Kidney epithelial cell (primary cell): ENCODE measurements around the gene SLC44A2. TPM values are rescaled to one million over a fixed set of nuclear protein-coding genes. Genes with fewer than 3 reads are reported as not detected.

Source experiments
- DNase-seq: peaks from one replicate; pipeline ENCODE4 v3.0.0-alpha.2; 2010; ENCODE audit warnings: low read depth
- H3K27me3 ChIP-seq: 2 replicates; pipeline ENCODE4 v1.6.0; 2011; ENCODE audit warnings: low read length; ENCODE audit not compliant: control insufficient read depth, insufficient read depth
- H3K36me3 ChIP-seq: 2 replicates; pipeline ENCODE4 v1.5.1; 2011; ENCODE audit warnings: low read length; ENCODE audit not compliant: control insufficient read depth, insufficient read depth
- H3K4me3 ChIP-seq: 2 replicates; pipeline ENCODE4 v1.5.1; 2011; ENCODE audit warnings: low read depth, mild to moderate bottlenecking, control low read depth, low read length
- CTCF ChIP-seq: IDR thresholded peaks from 2 replicates; pipeline ENCODE4 v1.5.1; 2011; ENCODE audit warnings: mild to moderate bottlenecking, moderate library complexity, low read length, control low read depth, inconsistent platforms; ENCODE audit not compliant: insufficient read depth, poor library complexity, severe bottlenecking
- total RNA-seq: library from RNA; depleted of rRNA; stranded (reverse); fragments of >200 nt; gene quantifications from 2 replicates; pipeline ENCODE4 v1.2.3, GENCODE V29; 2015

SLC44A2 gene
- total RNA-seq, 1 donor from 2014 or later, result 88.5 TPM

GRCh38 chr19:10685210-10685609, 59.9 kb downstream of the SLC44A2 start:
- Histone ChIP-seq H3K4me3 (no peak overlapping the region), H3K36me3 (peaks cover 23% of the 10 kb centered on the region), H3K27me3 (no peaks in the 10 kb centered on the region)
- no peak for DNase-seq
- no peak for TF ChIP-seq CTCF

- no peak for TF ChIP-seq CTCF
- H3K27me3 ChIP-seq, result no peaks in the 10 kb centered on the region
- no peak for DNase-seq
- H3K36me3 ChIP-seq, result peaks cover 21% of the 10 kb centered on the region
- no peak overlapping the region for H3K4me3 ChIP-seq
These were observed 60.8 kb downstream of the SLC44A2 start for GRCh38 chr19:10686193-10686592.

GRCh38 chr19:10686661-10687517, 61.5 kb downstream of the SLC44A2 start:
- Histone ChIP-seq H3K4me3 (no peak overlapping the region), H3K27me3 (no peaks in the 10 kb centered on the region), H3K36me3 (peaks cover 19% of the 10 kb centered on the region)
- no peak for DNase-seq
- TF ChIP-seq CTCF, result no peak

- TF ChIP-seq CTCF, result no peak
- peaks cover 17% of the 10 kb centered on the region for H3K36me3 ChIP-seq
- no peaks in the 10 kb centered on the region for H3K27me3 ChIP-seq
- H3K4me3 ChIP-seq, result no peak overlapping the region
- no peak for DNase-seq
These were observed 62.4 kb downstream of the SLC44A2 start for GRCh38 chr19:10687518-10688288.

GRCh38 chr19:10688545-10689280, 63.4 kb downstream of the SLC44A2 start:
- TF ChIP-seq CTCF, result no peak
- Histone ChIP-seq H3K36me3 (peaks cover 11% of the 10 kb centered on the region), H3K27me3 (no peaks in the 10 kb centered on the region), H3K4me3 (no peak overlapping the region)
- no peak for DNase-seq
